GM12892 (cell line): ENCODE measurements around the gene RREB1.

ENCODE experiments used
- DNase-seq: peaks from one replicate; pipeline ENCODE4 v3.0.0; 2011; ENCODE audit not compliant: insufficient read length
- FAIRE-seq: peaks from 2 replicates; lab custom pipeline; 2011; peaks lifted over from hg19 to GRCh38; lab: Jason Lieb, UNC
- POLR2A ChIP-seq: IDR thresholded peaks from 2 replicates; pipeline ENCODE4 v1.6.1; 2011; ENCODE audit warnings: low read depth, low read length, control low read depth
- POLR2AphosphoS5 ChIP-seq: IDR thresholded peaks from 2 replicates; pipeline ENCODE4 v1.6.1; 2011; ENCODE audit warnings: low read depth, low read length, control low read depth
- TAF1 ChIP-seq: IDR thresholded peaks from 2 replicates; pipeline ENCODE4 v1.6.1; 2011; ENCODE audit warnings: low read depth, mild to moderate bottlenecking, control low read depth, low read length, borderline replicate concordance

Gene RREB1

GRCh38 chr6:7114744-7115458 lies 7.1 kb downstream of the RREB1 start:
- DNase-seq = no peak
- FAIRE-seq = no peak
- no peak for TF ChIP-seq POLR2AphosphoS5
- no peak for TF ChIP-seq TAF1
- TF ChIP-seq POLR2A = no peak

- DNase-seq (no peak), FAIRE-seq (no peak)
- TF ChIP-seq POLR2AphosphoS5 (no peak), POLR2A (no peak), TAF1 (no peak)
These were observed 7.9 kb downstream of the RREB1 start for GRCh38 chr6:7115543-7116231.

GRCh38 chr6:7119272-7119801 lies 11.6 kb downstream of the RREB1 start:
- FAIRE-seq (no peak), DNase-seq (no peak)
- no peak for TF ChIP-seq POLR2AphosphoS5
- TF ChIP-seq TAF1 = no peak
- no peak for TF ChIP-seq POLR2A

- DNase-seq (no peak), FAIRE-seq (no peak)
- TF ChIP-seq POLR2AphosphoS5 (no peak), POLR2A (no peak), TAF1 (no peak)
These were observed 14.0 kb downstream of the RREB1 start for GRCh38 chr6:7121700-7122241.

- FAIRE-seq (no peak), DNase-seq (no peak)
- TF ChIP-seq POLR2AphosphoS5 (no peak), POLR2A (no peak), TAF1 (no peak)
These were observed 14.9 kb downstream of the RREB1 start for GRCh38 chr6:7122684-7123083.

- no peak for TF ChIP-seq TAF1
- no peak for TF ChIP-seq POLR2AphosphoS5
- TF ChIP-seq POLR2A = no peak
- DNase-seq = no peak
- no peak for FAIRE-seq
These were observed 16.4 kb downstream of the RREB1 start for GRCh38 chr6:7124114-7124513.

- FAIRE-seq = no peak
- TF ChIP-seq POLR2A (no peak), POLR2AphosphoS5 (no peak), TAF1 (no peak)
These were observed 16.9 kb downstream of the RREB1 start for GRCh38 chr6:7124636-7125035.

GRCh38 chr6:7125290-7125689 lies 17.5 kb downstream of the RREB1 start:
- no peak for FAIRE-seq
- TF ChIP-seq POLR2A = no peak
- no peak for TF ChIP-seq TAF1

More at GRCh38 chr6:7124636-7125035, 16.9 kb downstream of the RREB1 start:
- no peak for DNase-seq

GRCh38 chr6:7126754-7127153 lies 19.0 kb downstream of the RREB1 start:
- no peak for TF ChIP-seq POLR2AphosphoS5
- TF ChIP-seq POLR2A = no peak
- TF ChIP-seq TAF1 = no peak
- DNase-seq (no peak), FAIRE-seq (no peak)

More at GRCh38 chr6:7125290-7125689, 17.5 kb downstream of the RREB1 start:
- no peak for DNase-seq

GRCh38 chr6:7127680-7128079 lies 19.9 kb downstream of the RREB1 start:
- FAIRE-seq = no peak
- TF ChIP-seq POLR2A (no peak), TAF1 (no peak), POLR2AphosphoS5 (no peak)

GRCh38 chr6:7129360-7129759 lies 21.6 kb downstream of the RREB1 start:
- no peak for TF ChIP-seq POLR2AphosphoS5
- no peak for TF ChIP-seq TAF1
- TF ChIP-seq POLR2A = no peak
- DNase-seq (no peak), FAIRE-seq (no peak)

More at GRCh38 chr6:7127680-7128079, 19.9 kb downstream of the RREB1 start:
- DNase-seq = no peak
